Mucosa of descending colon (tissue), 3 donors: ENCODE measurements around the gene HOXA4. TPM values are rescaled to one million over a fixed set of nuclear protein-coding genes. Genes with fewer than 3 reads are reported as not detected.

Experiments used
- ATAC-seq: fragments of 200-7000 bp; cut with Tn5 transposase; one replicate; pipeline ENCODE4 v1.9.1; 2020; ENCODE audit warnings: mild to moderate bottlenecking, moderate library complexity
- DNase-seq, 3 donors: peaks; one replicate each; pipeline ENCODE4 v3.0.0-alpha.2; 2020
- H3K36me3 ChIP-seq: fragments of 200-600 bp; one replicate; pipeline ENCODE4 v1.8.0; 2021; ENCODE audit warnings: low read depth, mild to moderate bottlenecking
- H3K4me1 ChIP-seq: fragments of 200-600 bp; one replicate; pipeline ENCODE4 v1.8.0; 2021; ENCODE audit warnings: low read depth, mild to moderate bottlenecking
- H3K4me3 ChIP-seq: fragments of 200-600 bp; one replicate; pipeline ENCODE4 v1.8.0; 2021; ENCODE audit warnings: mild to moderate bottlenecking
- H3K9me3 ChIP-seq: fragments of 200-600 bp; one replicate; pipeline ENCODE4 v1.8.0; 2021; ENCODE audit warnings: mild to moderate bottlenecking
- CTCF ChIP-seq: fragments of 200-600 bp; IDR thresholded peaks from one replicate; pipeline ENCODE4 v1.8.0; 2022; ENCODE audit warnings: antibody characterized with exemption, mild to moderate bottlenecking
- intact Hi-C, 2 donors: fragments of 100-400 bp; cut with DNase I in 1 of 2; cut with micrococcal nuclease in 1 of 2; formaldehyde crosslinking; loops; one replicate each; pipeline versions ENCODE4 v1.11.0 to v1.11.1; 2022; cut with DNase I, micrococcal nuclease
- total RNA-seq, 3 donors: library from RNA; stranded (reverse); fragmentation: NEBNext Ultra II Directional in 2 of 3; extraction: Animal tissue kit (Norgen Biotek cat#: 25700) in 2 of 3; gene quantifications; one replicate each; pipeline versions ENCODE4 v1.2.1 to v1.2.4, GENCODE V29; 2021 to 2023
- donor health status: DM: no; HTN: no; CAD: no; lungs with moderate emphysema.
- donor health status: DM: no; HTN: no; CAD: no.
- donor health status: DM: no; HTN: yes; CAD: no.

Gene HOXA4
- total RNA-seq, 3 donors from 2014 or later: 5.9 to 9.5 (median 8.3) TPM

DNA sequence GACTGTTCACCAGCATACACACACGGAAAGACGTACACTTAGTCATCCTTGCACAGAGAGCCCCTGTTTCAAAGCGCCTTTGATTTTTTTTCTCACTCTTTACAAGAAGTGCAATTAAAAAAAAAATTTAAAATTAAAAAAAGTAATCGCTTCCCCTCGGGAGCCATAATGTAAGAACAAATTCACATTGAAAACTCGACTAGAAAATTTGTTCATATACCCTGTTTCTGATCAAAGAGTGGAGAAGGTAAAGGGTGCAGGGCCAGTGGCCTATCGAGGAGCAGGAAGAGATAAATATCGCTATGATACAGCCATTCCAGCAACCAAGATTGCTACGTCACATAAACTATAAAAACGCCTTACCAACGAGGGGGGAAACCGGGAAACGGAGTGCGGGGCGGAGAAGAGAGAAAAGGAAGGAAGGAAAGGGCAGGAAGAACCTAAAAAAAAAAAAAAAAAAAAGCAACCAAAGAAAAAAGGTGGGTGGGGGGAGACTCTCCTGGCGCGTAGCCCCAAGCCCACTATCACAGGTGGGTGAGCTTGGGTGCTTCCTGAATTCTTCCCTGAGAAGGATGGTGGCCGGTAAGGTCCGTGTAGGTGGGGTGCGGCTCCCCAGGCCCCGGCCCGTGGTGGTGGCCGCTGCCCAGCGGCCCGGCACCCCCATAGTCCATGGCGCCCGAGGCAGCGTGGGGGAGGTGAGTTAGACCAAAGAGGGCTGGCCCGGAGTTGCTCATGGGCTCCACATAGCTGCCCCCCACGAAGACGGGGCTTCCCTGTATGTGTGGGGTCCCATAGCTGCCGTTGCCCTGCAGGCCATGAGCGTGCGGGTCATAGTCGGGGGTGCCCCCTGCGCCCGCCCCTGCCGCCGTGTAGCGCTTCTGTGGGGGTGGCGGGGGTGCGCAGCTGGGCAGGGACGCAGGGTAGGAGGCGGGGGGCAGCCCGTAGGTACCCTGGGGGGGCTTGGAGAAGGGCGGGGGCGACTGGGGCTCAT, 22.9 kb downstream of the HOXA4 start:
- intact Hi-C loops: no loop called here
- Histone ChIP-seq H3K4me1 (peaks cover 40% of the 10 kb centered on the region), H3K9me3 (no peaks in the 10 kb centered on the region), H3K36me3 (no peaks in the 10 kb centered on the region), H3K4me3 (no peak overlapping the region)
- DNase-seq: peak in 2 of 3 donors; percentile 62 to 64
- TF ChIP-seq CTCF: no peak
- ATAC-seq: peak; percentile 30

DNA sequence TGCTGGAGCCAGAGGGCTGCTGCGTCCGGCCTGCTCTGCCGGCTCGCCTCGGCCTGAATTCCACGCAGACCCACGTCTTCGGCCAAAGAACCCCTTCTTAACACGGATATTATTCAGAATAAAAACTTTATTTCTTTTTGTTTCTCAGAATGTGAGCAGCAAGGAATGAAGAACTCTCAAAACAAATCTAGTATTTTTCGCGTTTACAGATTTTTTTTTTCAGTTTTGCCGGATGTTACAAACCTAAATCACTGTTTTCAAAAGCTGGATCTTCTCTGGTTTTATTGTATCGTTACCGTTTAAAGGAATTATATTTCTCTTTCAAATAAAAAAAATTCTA, 23.7 kb downstream of the HOXA4 start:
- intact Hi-C loops: no loop called here
- Histone ChIP-seq H3K4me1 (peaks cover 37% of the 10 kb centered on the region), H3K4me3 (no peak overlapping the region), H3K36me3 (no peaks in the 10 kb centered on the region), H3K9me3 (no peaks in the 10 kb centered on the region)
- ATAC-seq (no peak), DNase-seq (no peak)
- TF ChIP-seq CTCF: no peak

DNA sequence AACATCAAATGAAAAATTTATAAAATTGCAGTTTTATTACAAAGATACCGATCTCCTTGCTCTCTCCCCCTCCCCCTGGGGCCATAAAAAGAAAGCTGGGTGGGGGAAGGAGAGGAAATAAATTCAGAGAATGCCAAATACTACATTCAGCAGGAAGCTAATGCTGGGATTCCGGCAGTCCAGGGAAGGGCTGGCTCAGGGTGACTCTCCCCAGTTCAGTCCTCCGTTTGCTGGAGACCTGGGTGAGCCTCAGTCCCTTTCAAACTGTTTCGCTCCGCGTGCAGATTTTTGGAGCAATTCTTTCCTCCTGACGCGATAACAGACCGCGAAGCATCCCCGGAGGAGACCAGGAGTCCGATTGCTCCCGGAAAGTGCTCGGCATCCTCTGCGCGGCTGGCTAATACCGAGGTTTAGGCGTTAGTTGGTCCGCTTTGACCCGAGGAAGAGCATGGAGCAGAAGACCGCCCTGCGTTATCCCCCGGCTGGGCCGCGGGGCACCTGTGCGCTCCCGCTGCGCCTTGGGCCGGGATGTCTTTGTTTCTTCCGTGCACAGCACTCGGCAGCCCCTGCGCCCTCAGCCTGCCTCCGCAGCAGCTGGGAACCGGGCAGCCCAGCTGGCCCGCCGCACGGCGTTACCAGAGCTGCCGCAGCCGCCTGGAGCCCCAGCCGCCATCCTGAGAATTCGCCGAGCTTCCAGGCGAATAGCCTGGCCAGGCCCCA, 24.2 kb downstream of the HOXA4 start:
- DNase-seq (peak; percentile 40 to 62 (median 58)), ATAC-seq (peak; percentile 9)
- peaks cover 34% of the 10 kb centered on the region for H3K4me1 ChIP-seq
- intact Hi-C loops: no loop called here
- no peaks in the 10 kb centered on the region for H3K36me3 ChIP-seq
- H3K4me3 ChIP-seq: no peak overlapping the region
- no peaks in the 10 kb centered on the region for H3K9me3 ChIP-seq
- TF ChIP-seq CTCF: no peak

GRCh38 chr7:27105301-27106031, 25.1 kb downstream of the HOXA4 start:
- H3K9me3 ChIP-seq: no peaks in the 10 kb centered on the region
- H3K4me3 ChIP-seq: no peak overlapping the region
- intact Hi-C loops: no loop called here
- peaks cover 28% of the 10 kb centered on the region for H3K4me1 ChIP-seq
- TF ChIP-seq CTCF: no peak
- no peak for ATAC-seq
- H3K36me3 ChIP-seq: no peaks in the 10 kb centered on the region
- peak in 1 of 3 donors; percentile 26 for DNase-seq

DNA sequence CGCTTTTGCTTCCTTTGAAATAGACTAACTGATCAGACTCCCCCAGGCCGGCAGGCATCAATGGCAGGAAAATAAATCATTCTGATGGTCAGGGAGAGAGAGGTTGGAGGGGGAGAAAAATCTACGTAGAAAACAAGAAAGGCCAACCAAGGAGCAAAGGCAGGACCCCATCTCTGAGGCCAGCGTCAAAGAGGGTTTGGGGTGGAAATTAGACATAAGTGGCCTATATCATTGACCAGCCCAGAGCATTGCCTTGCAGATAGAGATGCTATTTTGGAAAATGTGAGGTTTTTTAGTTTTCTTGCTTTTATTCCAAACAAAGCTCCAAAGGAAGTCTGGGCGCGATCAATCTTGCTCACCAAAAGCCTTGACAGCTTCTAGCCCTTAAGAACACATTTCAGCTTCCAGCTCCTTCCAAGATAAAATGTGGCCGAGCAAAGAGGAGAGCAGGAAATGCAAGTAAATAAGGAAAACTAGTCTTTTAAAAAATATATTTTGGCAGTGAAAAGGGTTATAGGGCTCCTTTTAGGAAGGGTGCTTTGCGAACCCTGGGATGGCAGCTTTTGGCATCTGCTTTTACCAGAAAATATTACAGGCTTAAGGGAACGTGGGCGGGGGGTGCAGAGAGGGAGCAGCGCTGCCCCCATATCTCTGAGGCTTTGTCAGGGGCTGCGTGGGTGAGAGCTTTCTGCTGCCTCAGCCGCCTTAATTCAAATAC, 26.1 kb downstream of the HOXA4 start:
- intact Hi-C loops: no loop called here
- ATAC-seq: no peak
- no peak for TF ChIP-seq CTCF
- peak in 1 of 3 donors; percentile 26 for DNase-seq
- Histone ChIP-seq H3K36me3 (no peaks in the 10 kb centered on the region), H3K9me3 (no peaks in the 10 kb centered on the region), H3K4me3 (no peak overlapping the region), H3K4me1 (peaks cover 29% of the 10 kb centered on the region)
